Ramos (cell line): Measurements from ENCODE around the gene CCDC197.

Experiments
- in situ Hi-C: fragments of 300-500 bp; cut with MboI; formaldehyde crosslinking; loops from one replicate; pipeline ENCODE4 v1.14.3; 2022; ENCODE audit warnings: low sequenced_read_pairs; ENCODE audit not compliant: unreplicated experiment

CCDC197 gene

DNA sequence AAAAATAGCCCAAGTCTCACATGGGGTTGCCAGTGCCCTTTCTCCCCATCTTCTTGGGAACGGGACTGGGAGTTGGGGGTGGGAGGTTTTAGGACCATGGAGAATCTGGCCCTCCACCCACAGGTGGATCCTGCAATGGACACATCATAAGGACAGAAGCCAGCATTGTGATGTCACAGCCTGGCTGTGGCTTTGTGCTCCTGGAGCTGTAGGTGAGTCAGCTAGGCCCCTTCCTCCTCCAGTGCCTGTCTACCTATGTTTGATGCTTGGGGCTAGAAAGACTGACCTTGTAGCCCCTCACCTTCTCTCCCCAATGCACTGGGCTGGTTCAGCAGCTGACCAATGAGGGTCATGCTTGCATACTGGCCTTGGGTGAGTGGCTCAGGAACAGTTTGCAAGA, at the start of gene CCDC197:
Gene CCDC197 (plus strand): TSS at position 220 of the 400 bp plus-strand sequence. CDS start 831 bp downstream, outside the sequence.
- in situ Hi-C loops = no loop called here

- in situ Hi-C loops = loop anchor here (25.0 kb wide), 2 partner anchors 1513 to 1713 kb away; no protein-coding TSS in a partner anchor
Measured at GRCh38 chr14:93949511-93950075, 47.5 kb upstream of the CCDC197 start.

GRCh38 chr14:93950948-93951634, 46.0 kb upstream of the CCDC197 start:
- in situ Hi-C loops = loop anchor here (25.0 kb wide), 2 partner anchors 1511 to 1711 kb away; no protein-coding TSS in a partner anchor

- in situ Hi-C loops = loop anchor here (25.0 kb wide), 2 partner anchors 1510 to 1710 kb away; no protein-coding TSS in a partner anchor
Measured at GRCh38 chr14:93951635-93952540, 45.2 kb upstream of the CCDC197 start.

GRCh38 chr14:93952829-93953228, 44.3 kb upstream of the CCDC197 start:
- in situ Hi-C loops = loop anchor here (25.0 kb wide), 2 partner anchors 1509 to 1709 kb away; no protein-coding TSS in a partner anchor

DNA sequence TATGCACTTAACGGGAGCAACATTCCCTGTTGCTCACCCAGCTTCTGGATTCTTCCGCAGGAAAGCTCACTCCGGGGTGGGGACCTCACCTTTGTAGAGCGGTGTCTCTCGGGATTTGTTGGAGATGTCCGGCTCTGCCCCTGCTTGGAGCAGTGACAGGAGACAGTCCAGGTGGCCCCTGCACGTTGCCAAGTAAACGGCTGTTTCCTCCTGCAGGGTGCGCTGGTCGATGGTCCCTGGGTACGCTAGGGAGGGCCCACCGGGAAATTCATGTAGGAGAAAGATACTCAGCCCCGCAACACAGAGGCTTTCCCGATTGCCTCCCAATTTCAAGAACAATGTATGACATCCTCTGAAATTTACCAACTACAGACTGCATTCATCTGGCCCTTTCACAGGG, 43.8 kb upstream of the CCDC197 start:
- in situ Hi-C loops = loop anchor here (25.0 kb wide), 2 partner anchors 1509 to 1709 kb away; no protein-coding TSS in a partner anchor

DNA sequence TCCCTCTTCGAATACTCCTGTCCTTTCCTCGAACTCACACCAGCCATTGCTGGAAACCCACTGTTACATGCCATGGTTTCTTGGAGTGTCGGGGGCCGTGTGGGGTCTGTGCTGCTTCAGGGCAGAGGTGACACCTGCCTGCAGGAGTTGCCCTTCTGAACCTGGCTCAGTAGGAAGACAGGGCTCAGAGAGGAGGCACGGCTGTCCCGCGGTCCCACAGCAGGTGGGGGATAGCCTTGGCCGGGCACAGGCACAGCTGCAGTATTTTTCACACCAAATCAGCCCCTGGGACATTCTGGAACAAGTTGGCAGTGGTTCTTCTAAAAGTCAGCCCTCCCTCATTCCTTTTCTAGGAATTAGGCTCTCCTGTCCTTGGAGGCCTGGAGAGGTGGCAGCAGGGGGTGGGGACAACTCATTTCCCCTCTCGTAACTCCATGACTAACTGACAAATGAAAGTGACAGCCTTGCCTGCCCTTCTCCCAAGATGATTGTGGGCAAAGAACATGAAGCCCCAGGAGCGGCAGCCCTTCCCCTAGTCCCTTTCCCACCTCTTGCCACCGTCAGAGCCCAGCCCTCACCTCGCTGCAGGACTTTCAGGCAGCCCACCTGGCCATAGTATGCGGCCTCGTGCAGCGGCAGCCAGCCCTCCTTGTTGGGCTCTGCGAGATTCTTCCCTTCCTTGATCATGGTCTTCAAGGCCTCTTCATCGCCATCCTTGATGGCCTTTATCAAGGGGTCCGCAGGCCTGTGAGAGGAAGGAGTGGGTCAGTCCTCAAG, 43.2 kb upstream of the CCDC197 start:
- in situ Hi-C loops = loop anchor here (25.0 kb wide), 2 partner anchors 1508 to 1708 kb away; no protein-coding TSS in a partner anchor

GRCh38 chr14:93954516-93954830, 42.6 kb upstream of the CCDC197 start:
- in situ Hi-C loops = loop anchor here (25.0 kb wide), 2 partner anchors 1508 to 1708 kb away; no protein-coding TSS in a partner anchor

- in situ Hi-C loops = loop anchor here (25.0 kb wide), 2 partner anchors 1507 to 1707 kb away; no protein-coding TSS in a partner anchor
Measured at GRCh38 chr14:93954900-93955849, 41.9 kb upstream of the CCDC197 start.

DNA sequence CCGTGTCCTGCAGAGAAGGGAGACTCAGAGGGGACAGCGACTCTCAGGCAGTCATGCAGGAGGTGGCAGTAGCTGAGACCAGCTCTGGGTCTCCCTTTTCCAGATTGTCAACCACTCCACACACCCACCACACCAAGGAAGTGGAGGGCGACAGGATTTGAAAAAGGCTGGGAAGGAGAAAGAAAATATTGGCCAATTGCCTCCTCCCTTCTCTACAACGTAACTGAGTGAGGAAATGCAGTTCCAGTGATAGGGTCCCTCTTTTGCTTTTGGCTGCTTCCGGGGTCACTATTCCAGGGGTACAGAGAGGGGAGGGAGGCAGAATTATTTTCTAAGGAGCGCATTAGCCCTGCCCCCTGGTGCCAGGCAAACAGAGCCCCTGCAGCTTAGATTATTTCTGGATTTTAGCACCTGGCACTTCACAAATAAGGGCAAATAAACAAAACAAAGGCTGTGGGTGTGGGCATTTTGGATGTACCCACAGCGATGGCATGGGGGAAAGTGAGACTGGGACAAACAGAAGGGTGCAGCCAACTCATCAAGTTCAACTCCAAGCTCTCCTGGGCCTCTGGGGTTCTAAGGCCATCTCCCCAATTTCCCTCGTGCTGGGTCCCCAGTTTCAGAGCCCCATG, 41.1 kb upstream of the CCDC197 start:
- in situ Hi-C loops = loop anchor here (25.0 kb wide), 2 partner anchors 1506 to 1706 kb away; no protein-coding TSS in a partner anchor

GRCh38 chr14:93956514-93957332, 40.4 kb upstream of the CCDC197 start:
- in situ Hi-C loops = loop anchor here (25.0 kb wide), 2 partner anchors 1506 to 1706 kb away; no protein-coding TSS in a partner anchor

- in situ Hi-C loops = loop anchor here (25.0 kb wide), 2 partner anchors 1505 to 1705 kb away; no protein-coding TSS in a partner anchor
Measured at GRCh38 chr14:93957333-93957710, 39.8 kb upstream of the CCDC197 start.

DNA sequence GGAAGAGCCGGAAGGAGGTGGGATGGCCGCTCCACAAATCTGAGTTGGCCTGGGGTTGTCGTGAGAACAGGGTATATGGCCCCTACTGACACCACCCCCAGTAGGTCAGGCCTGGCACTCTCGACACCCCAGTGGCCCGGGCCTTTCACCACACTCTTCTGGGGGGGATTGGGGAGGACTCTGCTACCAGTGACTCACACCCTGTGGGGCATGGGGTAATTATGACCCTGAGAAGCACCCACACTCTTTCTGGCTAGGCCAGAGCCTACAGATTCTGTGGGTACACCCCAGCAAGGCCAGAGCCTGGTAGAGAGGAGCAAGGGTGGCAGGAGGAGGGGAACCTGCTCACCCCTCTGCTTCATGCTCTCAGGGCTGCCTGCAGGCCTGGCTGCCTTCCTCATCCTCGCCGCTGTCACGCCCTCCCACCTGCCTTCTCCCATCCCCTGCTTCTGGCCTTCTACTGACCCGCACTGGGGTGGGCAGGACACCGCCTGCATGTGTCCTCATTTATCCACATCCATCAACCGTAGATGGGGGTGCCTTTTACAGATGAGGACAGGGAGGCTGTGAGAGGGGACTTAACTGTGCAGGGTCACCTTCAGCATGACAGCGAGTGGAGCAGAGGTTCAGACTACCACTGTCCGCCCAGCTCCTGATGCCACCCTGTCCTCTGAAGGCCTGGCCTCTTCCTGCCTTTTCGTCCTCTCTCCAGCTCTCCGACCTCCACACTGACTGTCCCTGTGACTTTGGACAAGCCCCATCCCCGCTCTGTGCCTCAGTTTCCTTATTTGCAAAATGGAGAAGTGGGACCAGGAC, 39.1 kb upstream of the CCDC197 start:
- in situ Hi-C loops = loop anchor here (25.0 kb wide), 2 partner anchors 1504 to 1704 kb away; no protein-coding TSS in a partner anchor

DNA sequence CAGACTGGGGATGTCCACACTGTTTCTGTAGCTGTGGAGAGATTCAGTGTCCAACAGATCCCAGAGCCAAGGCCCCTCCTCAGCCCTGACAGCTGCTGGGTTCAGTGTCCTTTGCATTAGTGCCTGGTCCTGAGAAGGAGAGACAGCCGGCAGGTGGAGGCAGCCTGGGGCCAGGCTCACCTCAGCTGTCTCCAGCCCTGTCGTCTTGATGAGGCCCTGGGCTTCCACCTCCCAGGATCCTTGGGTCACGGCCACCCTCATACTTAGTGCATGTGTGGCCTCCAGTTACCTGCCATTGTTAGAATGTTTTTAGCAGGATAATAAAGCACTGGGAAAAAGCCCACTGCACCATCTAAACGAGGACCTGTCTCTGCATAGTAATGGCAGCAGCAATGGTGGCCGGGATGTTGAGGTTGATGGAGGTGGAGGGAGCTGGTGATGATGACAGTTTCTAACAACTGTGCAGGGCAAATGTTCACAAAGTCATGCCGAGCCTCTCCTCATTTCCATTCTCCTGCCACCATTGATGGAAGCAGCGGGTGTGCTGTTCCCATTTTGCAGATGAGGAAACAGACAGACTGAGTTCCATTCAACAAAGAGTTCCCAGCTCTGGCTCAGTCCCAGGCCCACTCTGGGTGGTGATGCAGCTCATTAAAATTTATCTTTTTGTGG, 38.4 kb upstream of the CCDC197 start:
- in situ Hi-C loops = loop anchor here (25.0 kb wide), 2 partner anchors 1504 to 1704 kb away; no protein-coding TSS in a partner anchor
